H9 (cell line): ENCODE measurements around the gene HAPLN2. TPM values are rescaled to one million over a fixed set of nuclear protein-coding genes. Genes with fewer than 3 reads are reported as not detected.

Experiments
- DNase-seq: peaks from one replicate; pipeline ENCODE4 v3.0.0-alpha.2; 2017
- H2AFZ ChIP-seq: one replicate; pipeline ENCODE4 v1.6.1; 2013; ENCODE audit warnings: mild to moderate bottlenecking, low read length, control low read depth, moderate library complexity
- H2AK5ac ChIP-seq: 2 replicates; pipeline ENCODE4 v1.6.1; 2013; ENCODE audit warnings: low read length, control low read depth, mixed read lengths; ENCODE audit not compliant: insufficient read length
- H2BK120ac ChIP-seq: one replicate; pipeline ENCODE4 v1.6.1; 2013; ENCODE audit warnings: low read depth, mild to moderate bottlenecking, low read length, control low read depth, inconsistent platforms; ENCODE audit not compliant: poor library complexity, severe bottlenecking
- H2BK12ac ChIP-seq: 2 replicates; pipeline ENCODE4 v1.6.1; 2013; ENCODE audit warnings: low read length, control low read depth, mixed read lengths, low read depth; ENCODE audit not compliant: insufficient read length
- H2BK15ac ChIP-seq: 2 replicates; pipeline ENCODE4 v1.6.1; 2013; ENCODE audit warnings: low read depth, low read length, control low read depth
- H2BK20ac ChIP-seq: one replicate; pipeline ENCODE4 v1.6.1; 2013; ENCODE audit warnings: low read depth, mild to moderate bottlenecking, low read length, control low read depth, inconsistent platforms; ENCODE audit not compliant: poor library complexity, severe bottlenecking
- H2BK5ac ChIP-seq: 2 replicates; pipeline ENCODE4 v1.6.1; 2013; ENCODE audit warnings: low read length, control low read depth, mixed read lengths; ENCODE audit not compliant: insufficient read length
- H3K14ac ChIP-seq: 2 replicates; pipeline ENCODE4 v1.6.1; 2013; ENCODE audit warnings: low read length, control low read depth; ENCODE audit not compliant: insufficient read depth
- H3K18ac ChIP-seq: 2 replicates; pipeline ENCODE4 v1.6.1; 2013; ENCODE audit warnings: low read depth, mild to moderate bottlenecking, mixed read lengths, low read length, control low read depth; ENCODE audit not compliant: insufficient read length
- H3K23ac ChIP-seq: 2 replicates; pipeline ENCODE4 v1.6.1; 2013; ENCODE audit warnings: low read length, control low read depth, mixed read lengths, low read depth; ENCODE audit not compliant: insufficient read length
- H3K23me2 ChIP-seq: 2 replicates; pipeline ENCODE4 v1.6.1; 2013; ENCODE audit warnings: low read depth, mild to moderate bottlenecking, mixed read lengths, low read length, control low read depth; ENCODE audit not compliant: insufficient read length, poor library complexity, severe bottlenecking
- H3K27ac ChIP-seq: 2 replicates; pipeline ENCODE4 v1.5.1; 2013; ENCODE audit warnings: low read length, control low read depth, mixed read lengths, low read depth; ENCODE audit not compliant: insufficient read length
- H3K27me3 ChIP-seq: 2 replicates; pipeline ENCODE4 v1.6.1; 2013; ENCODE audit warnings: low read length, control low read depth, inconsistent platforms; ENCODE audit not compliant: insufficient read depth
- H3K4ac ChIP-seq: 2 replicates; pipeline ENCODE4 v1.6.1; 2013; ENCODE audit warnings: low read depth, mild to moderate bottlenecking, control low read depth, inconsistent platforms, low read length, moderate library complexity
- H3K4me1 ChIP-seq: 2 replicates; pipeline ENCODE4 v1.6.1; 2013; ENCODE audit warnings: low read length, control low read depth, inconsistent platforms; ENCODE audit not compliant: insufficient read depth
- H3K4me2 ChIP-seq: 2 replicates; pipeline ENCODE4 v1.6.1; 2013; ENCODE audit warnings: low read length, control low read depth, mixed read lengths; ENCODE audit not compliant: insufficient read length, insufficient read depth
- H3K56ac ChIP-seq: 2 replicates; pipeline ENCODE4 v1.6.1; 2013; ENCODE audit warnings: low read depth, mild to moderate bottlenecking, mixed read lengths, low read length, control low read depth; ENCODE audit not compliant: insufficient read length
- H3K79me1 ChIP-seq: 2 replicates; pipeline ENCODE4 v1.6.1; 2013; ENCODE audit warnings: low read depth, mild to moderate bottlenecking, moderate library complexity, low read length, control low read depth, inconsistent platforms; ENCODE audit not compliant: insufficient read depth, poor library complexity, severe bottlenecking
- H3K79me2 ChIP-seq: 2 replicates; pipeline ENCODE4 v1.6.1; 2013; ENCODE audit warnings: low read length, control low read depth, inconsistent platforms; ENCODE audit not compliant: insufficient read depth
- H3K9ac ChIP-seq: 2 replicates; pipeline ENCODE4 v1.6.1; 2013; ENCODE audit warnings: low read length, control low read depth, mixed read lengths; ENCODE audit not compliant: insufficient read length; ENCODE audit errors: extremely low read depth
- H3K9me3 ChIP-seq: one replicate; pipeline ENCODE4 v1.6.1; 2013; ENCODE audit warnings: low read depth, low read length, inconsistent platforms; ENCODE audit not compliant: control insufficient read depth
- H3T11ph ChIP-seq: one replicate; pipeline ENCODE4 v1.6.1; 2013; ENCODE audit warnings: mild to moderate bottlenecking, low read length, control low read depth, inconsistent platforms
- H4K20me1 ChIP-seq: one replicate; pipeline ENCODE4 v1.6.1; 2013; ENCODE audit not compliant: control insufficient read depth, insufficient read length, insufficient read depth
- H4K5ac ChIP-seq: 2 replicates; pipeline ENCODE4 v1.6.1; 2013; ENCODE audit warnings: low read depth, mild to moderate bottlenecking, mixed read lengths, low read length, control low read depth; ENCODE audit not compliant: insufficient read length
- H4K8ac ChIP-seq: replicated peaks from 2 replicates; pipeline ENCODE4 v1.6.1; 2013; ENCODE audit warnings: low read length, control low read depth, mixed read lengths, low read depth; ENCODE audit not compliant: insufficient read length
- H4K91ac ChIP-seq: 2 replicates; pipeline ENCODE4 v1.6.1; 2013; ENCODE audit warnings: low read depth, mild to moderate bottlenecking, moderate library complexity, mixed read lengths, low read length, control low read depth; ENCODE audit not compliant: insufficient read length
- H3K27ac Mint-ChIP-seq, 3 experiments: 2 replicates in 2 of 3; 3 replicates in 1 of 3; pipeline ENCODE4 v1.8.0; 2020 to 2021; ENCODE audit warnings: mixed read lengths in 3 of 3, mild to moderate bottlenecking in 1 of 3, moderate library complexity in 1 of 3
- H3K27me3 Mint-ChIP-seq: 2 replicates; pipeline ENCODE4 v1.8.0; 2021; ENCODE audit warnings: low read depth, mild to moderate bottlenecking, moderate library complexity, mixed read lengths
- H3K36me3 Mint-ChIP-seq, 3 experiments: 2 replicates in 2 of 3; 3 replicates in 1 of 3; pipeline ENCODE4 v1.8.0; 2020 to 2021; ENCODE audit warnings: low read depth in 3 of 3, mixed read lengths in 3 of 3; ENCODE audit not compliant: insufficient read depth in 1 of 3
- H3K4me1 Mint-ChIP-seq, 2 experiments: 2 replicates each; pipeline ENCODE4 v1.8.0; 2020; ENCODE audit warnings: mixed read lengths in 2 of 2
- H3K4me3 Mint-ChIP-seq, 2 experiments: 2 replicates in 1 of 2; 3 replicates in 1 of 2; pipeline ENCODE4 v1.8.0; 2020 to 2021; ENCODE audit warnings: mild to moderate bottlenecking in 2 of 2, mixed read lengths in 2 of 2, moderate library complexity in 1 of 2
- H3K9me3 Mint-ChIP-seq, 2 experiments: 2 replicates in 1 of 2; 3 replicates in 1 of 2; pipeline ENCODE4 v1.8.0; 2020; ENCODE audit warnings: mild to moderate bottlenecking in 2 of 2, mixed read lengths in 2 of 2, moderate library complexity in 1 of 2
- CTCF ChIP-seq: fragments of 200-600 bp; sonication (generic); conservative IDR thresholded peaks from 3 replicates; pipeline ENCODE4 v1.8.0; 2021; ENCODE audit warnings: antibody characterized with exemption, mild to moderate bottlenecking
- WGBS: extraction: QIAGEN DNeasy Blood & Tissue Kit; methylation state at CpG from one replicate; pipeline ENCODE4 v1.1.7; 2013; ENCODE audit warnings: missing lambda C conversion rate, low lambda C conversion rate, mixed read lengths; ENCODE audit not compliant: insufficient read length; ENCODE audit errors: extremely low coverage; 5-methylcytosine and 5-hydroxymethylcytosine counted together
- total RNA-seq: library from RNA; stranded (reverse); gene quantifications from 2 replicates; pipeline ENCODE4 v1.2.1, GENCODE V29; 2021

HAPLN2 gene
- total RNA-seq, 1 experiment from 2014 or later = 0.46 TPM

GRCh38 chr1:156659988-156660751, 41.0 kb downstream of the HAPLN2 start:
- Histone ChIP-seq H3K79me2 (no peaks in the 10 kb centered on the region), H3K23ac (no peak overlapping the region), H3T11ph (no peak overlapping the region), H3K14ac (peak overlapping the region; percentile 15; the same call in 1 of the 2 replicates), H3K27ac (peak overlapping the region; percentile 2), H4K20me1 (no peaks in the 10 kb centered on the region), H2BK120ac (no peak overlapping the region), H3K9me3 (no peaks in the 10 kb centered on the region), H3K4ac (no peak overlapping the region), H2BK12ac (no peak overlapping the region), H3K4me1 (peaks cover 17% of the 10 kb centered on the region; the same call in 1 of the 2 replicates), H2AFZ (no peak overlapping the region), H2BK15ac (no peak overlapping the region), H3K23me2 (peaks cover 10% of the 10 kb centered on the region), H2BK20ac (no peak overlapping the region), H3K79me1 (no peaks in the 10 kb centered on the region), H3K9ac (no peak overlapping the region), H4K91ac (no peak overlapping the region), H3K27me3 (no peaks in the 10 kb centered on the region; the same call in 1 of the 2 replicates), H3K56ac (no peak overlapping the region), H4K5ac (peak overlapping the region; percentile 63), H3K4me2 (peak overlapping the region; percentile 3), H4K8ac (no peak overlapping the region), H2AK5ac (no peak overlapping the region), H3K18ac (peak overlapping the region; percentile 88), H2BK5ac (no peak overlapping the region)
- peak overlapping the region; percentile 96 to 99 (median 97) for H3K27ac Mint-ChIP-seq
- peak overlapping the region in 1 of 2 experiments; percentile 63; a peak in 4 of 5 replicates for H3K4me3 Mint-ChIP-seq
- TF ChIP-seq CTCF = peak; percentile 99
- DNase-seq = peak; percentile 98
- no CpG with 5 or more reads among the region's 38 CpGs for WGBS
- peaks cover 78 to 79% of the 10 kb centered on the region in 2 experiments for H3K4me1 Mint-ChIP-seq
- no peaks in the 10 kb centered on the region for H3K9me3 Mint-ChIP-seq
- peaks cover 45% of the 10 kb centered on the region for H3K27me3 Mint-ChIP-seq
- H3K36me3 Mint-ChIP-seq = no peaks in the 10 kb centered on the region
